Measurements from ENCODE around the gene LINC01488.

Gene LINC01488

DNA sequence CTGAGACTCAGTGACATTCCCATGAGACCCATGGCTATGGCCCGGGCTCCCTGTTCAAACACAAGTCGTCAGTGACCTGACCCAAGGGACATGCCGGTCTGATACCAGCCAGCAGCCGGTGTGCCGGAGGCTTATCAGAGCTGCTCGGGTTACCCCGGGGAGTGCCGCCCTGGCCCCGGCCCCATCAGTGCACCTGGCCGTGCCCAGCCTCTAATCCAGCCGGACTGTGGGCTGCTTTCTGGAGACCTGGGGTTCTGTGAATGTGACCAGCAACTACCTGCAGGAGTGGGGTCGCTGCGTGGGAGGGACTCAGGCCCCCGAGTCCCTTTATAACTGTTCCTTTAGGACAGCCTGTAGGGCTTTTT, 52.7 kb downstream of the LINC01488 start:
- no peak for DNase-seq

DNA sequence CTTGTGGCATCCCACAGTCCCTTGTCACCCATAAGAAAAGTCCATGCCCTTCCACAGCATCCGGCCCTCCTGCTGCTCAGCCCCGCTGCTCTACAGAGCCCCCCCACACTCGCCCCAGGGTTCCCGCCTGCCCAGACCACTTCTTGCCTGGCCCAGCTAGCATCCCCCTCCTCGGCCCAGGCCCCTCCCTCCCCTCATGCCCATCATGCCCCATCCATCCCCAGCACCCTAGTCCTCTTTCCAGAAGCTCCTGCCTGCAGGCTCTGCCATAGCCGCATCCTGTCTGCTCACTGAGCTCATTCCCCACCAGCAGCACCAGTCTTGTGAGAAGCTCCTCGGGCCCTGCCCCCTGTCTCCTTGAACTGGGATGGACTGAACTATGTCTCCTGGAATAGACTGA, 54.4 kb downstream of the LINC01488 start:
- DNase-seq, result no peak

DNA sequence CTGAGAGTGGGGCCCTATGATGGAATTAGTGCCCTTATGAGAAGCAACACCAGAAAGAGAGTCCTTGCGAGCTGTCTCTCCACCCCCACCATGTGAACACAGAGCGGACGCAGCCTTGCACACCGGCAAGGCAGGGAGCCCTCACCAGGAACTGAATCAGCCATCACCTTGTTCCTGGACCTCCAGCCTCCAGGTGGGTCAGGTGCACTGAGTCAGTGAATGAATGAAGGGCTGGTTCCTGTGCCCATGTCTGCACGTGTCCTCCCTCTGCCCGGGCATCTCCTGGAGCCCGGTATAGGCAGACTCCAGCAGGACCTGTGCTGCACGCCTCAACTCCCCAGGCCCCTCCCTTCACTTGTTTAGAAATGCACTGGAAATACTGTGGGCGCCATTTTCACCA, 54.9 kb downstream of the LINC01488 start:
- no peak for DNase-seq

DNA sequence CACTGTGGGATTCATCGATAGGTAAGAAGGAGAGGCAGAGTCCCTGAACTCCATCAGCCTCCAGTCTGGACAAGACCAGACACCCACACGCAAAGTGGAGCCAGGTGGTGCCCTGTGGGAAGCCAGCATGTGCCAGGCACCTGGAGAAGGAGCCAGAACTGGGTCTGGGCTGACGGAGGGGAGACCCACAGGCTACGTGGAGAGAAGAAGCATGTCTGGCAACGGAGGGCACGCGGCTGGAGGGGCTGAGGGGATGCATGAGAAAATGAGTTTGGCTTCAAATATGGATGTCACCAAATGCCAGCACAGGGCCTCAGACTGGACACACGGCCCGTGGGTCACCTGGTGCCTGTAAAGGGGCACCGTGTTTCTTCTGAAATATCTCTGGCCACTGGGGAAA, 55.7 kb downstream of the LINC01488 start:
- DNase-seq, result no peak

DNA sequence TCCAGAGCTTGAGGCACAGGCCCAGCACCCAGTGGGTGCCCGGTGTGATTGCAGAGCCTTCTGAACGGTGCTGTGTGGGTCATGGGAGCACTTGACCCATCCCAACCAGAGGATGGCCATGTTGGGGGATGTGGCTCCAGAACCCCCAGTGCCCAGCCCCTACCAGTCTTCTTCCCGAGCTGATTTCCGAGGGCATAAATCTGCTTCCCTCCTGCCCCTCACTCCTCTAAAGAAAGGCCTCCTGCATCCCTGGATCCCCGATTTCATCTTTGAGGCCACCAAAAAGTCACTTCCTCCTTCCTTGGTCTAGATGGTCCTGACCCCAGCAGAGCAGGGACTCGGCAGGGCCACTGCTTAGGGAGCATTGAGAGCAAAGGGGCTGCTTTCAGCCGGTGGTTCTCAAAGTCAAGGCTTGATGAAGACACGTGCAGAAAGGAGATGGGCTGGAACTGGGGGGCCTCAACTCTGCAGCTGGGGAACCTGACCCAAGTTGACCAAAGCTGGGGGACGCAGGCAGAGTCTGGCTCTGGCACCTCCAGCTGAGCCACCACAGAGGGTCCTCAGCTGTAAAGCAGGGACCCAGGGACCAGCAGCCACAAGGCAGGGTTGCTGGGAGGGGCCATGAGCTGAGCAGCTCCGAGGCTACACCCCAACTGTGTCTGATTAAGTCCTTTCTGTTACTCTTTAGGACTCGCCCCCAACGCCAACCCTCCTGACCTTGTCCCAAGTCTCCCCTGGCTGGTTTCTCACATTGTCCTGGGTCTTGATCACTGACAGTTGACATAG, 56.6 kb downstream of the LINC01488 start:
- no peak for DNase-seq

DNA sequence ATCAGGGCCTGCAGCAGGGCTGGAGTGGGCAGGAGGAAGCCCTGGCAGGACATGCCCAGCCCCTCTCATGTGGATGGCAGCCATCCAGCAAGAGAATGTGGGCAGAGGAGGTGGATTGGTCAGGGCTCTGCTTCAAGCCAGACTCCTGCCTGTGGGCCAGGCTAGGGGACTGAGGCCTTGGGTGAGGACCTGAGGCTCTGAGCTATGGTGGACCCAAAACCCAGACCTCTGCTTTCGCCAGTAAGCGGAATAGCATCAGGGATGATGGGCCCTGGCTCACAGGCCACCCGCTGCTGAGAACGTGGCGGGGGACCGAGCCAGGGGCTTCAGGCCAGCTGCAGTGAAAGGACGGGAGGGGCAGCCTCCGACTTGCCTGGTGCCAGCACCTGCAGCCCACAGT, 57.4 kb downstream of the LINC01488 start:
- no peak for DNase-seq

DNA sequence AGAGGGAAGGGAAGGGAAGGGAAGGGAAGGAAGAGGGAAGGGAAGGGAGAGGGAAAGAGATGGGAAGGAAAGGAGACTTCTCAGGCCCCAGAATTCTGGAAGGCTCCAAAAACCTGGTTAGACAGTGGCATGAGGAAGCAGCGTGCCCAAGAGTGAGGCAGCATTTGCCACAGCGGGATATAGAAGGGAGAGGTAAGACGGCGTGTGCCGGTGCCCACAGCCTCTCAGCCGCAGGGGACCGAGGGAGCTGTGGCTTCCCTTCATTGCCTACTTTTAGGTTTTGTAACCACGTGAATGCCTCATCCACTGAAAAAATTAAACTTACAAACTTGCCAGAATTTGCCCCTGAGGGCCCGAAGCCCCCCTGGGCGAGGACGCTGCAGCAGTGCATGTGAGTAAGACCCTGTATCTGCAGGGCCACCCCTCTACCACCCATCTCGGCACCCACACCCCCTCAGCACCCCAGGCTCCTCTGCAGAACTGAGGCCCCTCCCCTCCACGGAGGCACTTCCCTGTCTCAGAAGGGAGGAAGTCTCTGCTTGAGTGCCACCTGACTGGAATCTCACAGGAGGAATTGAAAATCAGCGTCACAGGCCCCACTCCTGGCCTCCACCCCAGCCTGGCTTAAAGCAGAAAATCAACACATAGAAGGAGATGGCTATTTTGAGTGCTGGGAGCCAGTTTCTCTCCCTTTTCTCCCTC, 58.1 kb downstream of the LINC01488 start:
- no peak for DNase-seq

DNA sequence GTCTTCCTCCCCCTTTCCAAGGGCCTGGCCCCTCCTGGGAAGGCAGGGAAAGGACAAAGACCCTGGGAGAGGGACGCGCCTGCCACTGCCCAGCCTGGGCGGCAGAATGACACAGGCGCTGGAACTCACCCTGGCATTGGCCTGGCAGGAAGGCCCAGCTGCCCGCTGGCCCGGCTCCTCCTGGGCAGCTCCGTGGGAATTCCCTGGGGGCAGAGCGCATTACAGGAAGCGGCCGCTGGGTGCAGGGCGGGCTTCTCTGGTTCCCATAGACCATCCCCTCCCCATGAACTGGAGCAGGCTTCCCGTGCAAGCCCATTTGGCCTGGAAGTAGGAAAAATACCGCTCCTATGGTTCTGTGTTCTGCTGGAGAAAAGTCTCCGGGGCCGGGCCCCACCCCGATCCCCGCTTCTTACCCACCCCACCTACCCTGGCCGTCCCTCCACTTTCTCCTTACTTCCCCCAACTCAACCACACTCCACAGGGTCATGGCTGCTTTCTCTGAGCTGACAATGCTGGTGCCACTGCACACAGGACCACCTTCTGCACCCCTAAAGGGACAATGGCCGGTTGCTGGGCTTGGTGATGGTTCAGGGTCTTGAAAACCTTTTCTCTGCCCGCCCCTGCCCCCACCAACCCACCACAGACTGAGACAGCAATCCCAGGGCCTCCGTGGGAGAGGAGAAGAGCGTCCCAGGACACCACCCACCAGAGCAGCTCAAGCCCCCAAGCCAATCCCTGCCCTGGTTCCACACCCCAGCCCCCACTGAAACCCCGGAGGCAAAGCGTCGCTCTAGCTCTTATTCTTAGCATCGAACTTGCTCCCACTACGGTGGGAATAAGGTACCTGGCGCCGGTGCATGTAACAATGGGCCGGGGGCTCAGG, 58.9 kb downstream of the LINC01488 start:
- DNase-seq, result no peak

DNA sequence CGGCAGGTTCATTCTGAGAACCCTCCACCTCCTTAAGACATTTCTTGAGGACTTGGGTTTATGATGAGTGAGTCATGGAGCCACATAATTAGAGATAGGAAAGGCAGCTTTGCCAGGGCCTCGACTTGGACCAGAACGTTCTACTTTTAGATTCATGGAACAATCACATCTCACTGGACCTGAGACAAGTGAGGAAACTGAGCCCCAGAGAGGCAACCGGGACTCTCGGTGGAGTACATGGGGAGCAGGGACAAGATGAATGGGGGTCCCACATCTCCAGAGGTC, 59.5 kb downstream of the LINC01488 start:
- no peak for DNase-seq

DNA sequence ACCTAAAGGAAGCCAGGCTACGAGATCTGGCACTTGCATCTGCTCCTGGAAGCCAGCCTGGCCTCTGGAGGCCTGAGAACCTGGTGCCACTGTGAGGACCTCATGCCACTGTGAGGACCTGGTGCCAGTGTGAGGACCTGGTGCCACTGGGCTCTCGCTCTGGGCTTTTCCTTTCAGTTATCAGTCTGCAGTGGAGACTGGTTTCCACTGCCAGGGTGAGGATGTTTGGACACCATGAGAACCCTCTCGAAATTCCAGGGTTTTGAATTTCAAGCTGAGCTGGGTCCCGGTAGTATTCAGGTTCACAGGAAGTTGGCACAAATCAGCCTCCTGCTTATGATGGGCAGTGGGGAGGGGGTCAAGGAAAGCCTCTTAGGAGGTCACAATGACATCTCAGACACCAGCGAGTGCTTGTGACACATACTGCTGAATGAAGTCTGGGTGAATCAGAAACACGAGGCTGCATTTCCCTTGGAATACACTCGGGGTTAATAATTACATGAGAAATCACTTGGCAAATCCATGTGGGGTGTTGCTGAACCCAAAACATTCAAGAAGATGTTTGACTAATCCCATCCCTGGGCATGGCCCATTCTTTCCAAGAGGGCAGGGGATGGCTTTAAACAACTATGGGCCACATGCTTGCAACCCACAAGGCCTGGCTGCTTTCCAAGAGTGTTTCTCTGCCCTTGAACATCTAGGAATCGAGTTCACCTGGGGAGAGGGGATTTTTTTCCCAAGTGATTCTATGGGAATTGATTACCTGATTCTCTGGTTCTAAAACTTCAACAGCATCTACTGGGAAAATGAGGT, 60.2 kb downstream of the LINC01488 start:
- no peak for DNase-seq

DNA sequence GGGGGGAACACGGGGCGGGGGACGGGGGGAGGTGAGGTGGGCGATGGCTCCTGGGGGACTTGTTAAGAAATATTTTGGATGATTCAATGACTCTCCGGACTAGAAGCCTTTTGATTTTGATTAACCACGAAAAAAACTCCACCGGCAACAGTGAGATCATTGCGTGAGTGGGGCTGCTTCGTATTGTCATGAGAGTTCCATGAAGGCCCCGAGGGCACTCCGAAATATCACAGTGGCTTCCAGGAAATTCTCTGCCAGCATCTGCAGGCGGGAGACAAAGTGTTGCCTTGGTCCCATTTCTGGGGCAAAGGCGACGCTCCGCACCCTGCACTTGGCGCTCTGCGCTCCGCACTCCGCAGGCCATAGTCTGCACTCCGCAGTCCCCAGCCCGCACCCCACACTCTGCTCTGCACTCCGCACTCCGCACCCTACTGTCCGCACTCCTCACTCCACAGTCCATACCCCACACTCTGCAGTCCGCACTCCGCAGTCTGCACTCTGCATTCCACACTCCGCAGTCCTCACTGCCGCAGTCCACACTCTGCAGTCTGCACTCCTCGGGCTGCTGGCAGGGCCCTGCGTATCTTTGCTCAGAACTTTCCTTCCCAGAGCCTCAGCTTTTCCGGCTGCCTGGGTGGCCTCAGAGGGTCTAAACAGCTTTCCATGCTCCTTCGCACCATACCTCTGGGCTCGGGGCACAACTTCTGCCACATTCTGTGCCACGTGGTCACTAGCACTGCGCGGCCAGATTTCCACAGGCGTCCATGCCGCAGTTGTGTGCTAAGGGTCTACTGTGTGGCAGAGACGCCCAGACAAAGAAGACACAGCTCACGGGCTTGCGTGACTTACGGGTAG, 61.1 kb downstream of the LINC01488 start:
- DNase-seq, result no peak

Data from activated gamma-delta T cell treated with Interleukin-2 at 50 U/mL for 16 hours (primary cell).